Upper lobe of left lung (tissue), 4 donors: ENCODE measurements around the gene MAP7D1.

Experiments used
- CTCF ChIP-seq, 6 experiments: fragments of 450-650 bp in 4 of 6; fragments of 200-600 bp in 2 of 6; sonication (generic) in 2 of 6; IDR thresholded peaks; one replicate each; pipeline ENCODE4 v1.5.1; 2016 to 2019; ENCODE audit warnings: antibody characterized with exemption in 6 of 6
- POLR2A ChIP-seq, 4 donors: fragments of 450-650 bp; IDR thresholded peaks; one replicate each; pipeline ENCODE4 v1.5.1; 2016 to 2017; ENCODE audit warnings: antibody characterized with exemption in 4 of 4, mild to moderate bottlenecking in 2 of 4
- POLR2AphosphoS5 ChIP-seq, 2 donors: sonication (generic); formaldehyde crosslinking; IDR thresholded peaks; one replicate each; pipeline ENCODE4 v1.5.1; 2017; ENCODE audit warnings: antibody characterized with exemption in 2 of 2

- no peak for TF ChIP-seq POLR2A (IDR thresholded peaks at IDR 0.05)
- TF ChIP-seq CTCF (IDR thresholded peaks at IDR 0.05), result no peak
- no peak for TF ChIP-seq POLR2AphosphoS5 (IDR thresholded peaks at IDR 0.05)
Observed at GRCh38 chr1:36114371-36114770, 41.6 kb upstream of the MAP7D1 start.
